Keratinocyte (primary cell): ENCODE data around the gene ANKRD16.
"Not testable (repeated sequence)": the region's sequence is repeated elsewhere in the genome, so short reads cannot be mapped to it uniquely, and the experiment has no call there.

Experiments
- EZH2 ChIP-seq: IDR thresholded peaks from one replicate; pipeline ENCODE4 v1.6.1; 2012; ENCODE audit warnings: inconsistent platforms, mild to moderate bottlenecking, low read length, moderate library complexity
- TF ChIP-seq, protein P1 (sequence below), 3 experiments: IDR thresholded peaks in 1 of 3; conservative IDR thresholded peaks in 1 of 3; optimal IDR thresholded peaks in 1 of 3; 2 replicates in 2 of 3; 3 replicates in 1 of 3; pipeline versions ENCODE3 to v1.5.1; 2011; ENCODE audit warnings: low read length in 3 of 3, mild to moderate bottlenecking in 3 of 3, moderate library complexity in 2 of 3, control low read depth in 1 of 3, inconsistent platforms in 1 of 3; ENCODE audit not compliant: insufficient read depth in 2 of 3; ENCODE audit errors: extremely low read depth in 1 of 3

GRCh38 chr10:5866451-5867081, 23.1 kb downstream of the ANKRD16 start:
- TF ChIP-seq, protein P1, sequence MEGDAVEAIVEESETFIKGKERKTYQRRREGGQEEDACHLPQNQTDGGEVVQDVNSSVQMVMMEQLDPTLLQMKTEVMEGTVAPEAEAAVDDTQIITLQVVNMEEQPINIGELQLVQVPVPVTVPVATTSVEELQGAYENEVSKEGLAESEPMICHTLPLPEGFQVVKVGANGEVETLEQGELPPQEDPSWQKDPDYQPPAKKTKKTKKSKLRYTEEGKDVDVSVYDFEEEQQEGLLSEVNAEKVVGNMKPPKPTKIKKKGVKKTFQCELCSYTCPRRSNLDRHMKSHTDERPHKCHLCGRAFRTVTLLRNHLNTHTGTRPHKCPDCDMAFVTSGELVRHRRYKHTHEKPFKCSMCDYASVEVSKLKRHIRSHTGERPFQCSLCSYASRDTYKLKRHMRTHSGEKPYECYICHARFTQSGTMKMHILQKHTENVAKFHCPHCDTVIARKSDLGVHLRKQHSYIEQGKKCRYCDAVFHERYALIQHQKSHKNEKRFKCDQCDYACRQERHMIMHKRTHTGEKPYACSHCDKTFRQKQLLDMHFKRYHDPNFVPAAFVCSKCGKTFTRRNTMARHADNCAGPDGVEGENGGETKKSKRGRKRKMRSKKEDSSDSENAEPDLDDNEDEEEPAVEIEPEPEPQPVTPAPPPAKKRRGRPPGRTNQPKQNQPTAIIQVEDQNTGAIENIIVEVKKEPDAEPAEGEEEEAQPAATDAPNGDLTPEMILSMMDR (optimal IDR thresholded peaks at IDR 0.05 in 1 of 3, IDR thresholded peaks at IDR 0.05 in 1 of 3, conservative IDR thresholded peaks at IDR 0.05 in 1 of 3; ENCODE audit: extremely low read depth in 1 of 3, insufficient read depth in 2 of 3, low read length in 3 of 3): not testable (repeated sequence)
- TF ChIP-seq EZH2: not testable (repeated sequence)
